Measurements from ENCODE around the gene CDC27. TPM values are rescaled to one million over a fixed set of nuclear protein-coding genes. Genes with fewer than 3 reads are reported as not detected.
"Not testable (repeated sequence)": the region's sequence is repeated elsewhere in the genome, so short reads cannot be mapped to it uniquely, and the experiment has no call there.

Gene CDC27
- total RNA-seq, 1 donor from 2014 or later = 76.6 TPM

DNA sequence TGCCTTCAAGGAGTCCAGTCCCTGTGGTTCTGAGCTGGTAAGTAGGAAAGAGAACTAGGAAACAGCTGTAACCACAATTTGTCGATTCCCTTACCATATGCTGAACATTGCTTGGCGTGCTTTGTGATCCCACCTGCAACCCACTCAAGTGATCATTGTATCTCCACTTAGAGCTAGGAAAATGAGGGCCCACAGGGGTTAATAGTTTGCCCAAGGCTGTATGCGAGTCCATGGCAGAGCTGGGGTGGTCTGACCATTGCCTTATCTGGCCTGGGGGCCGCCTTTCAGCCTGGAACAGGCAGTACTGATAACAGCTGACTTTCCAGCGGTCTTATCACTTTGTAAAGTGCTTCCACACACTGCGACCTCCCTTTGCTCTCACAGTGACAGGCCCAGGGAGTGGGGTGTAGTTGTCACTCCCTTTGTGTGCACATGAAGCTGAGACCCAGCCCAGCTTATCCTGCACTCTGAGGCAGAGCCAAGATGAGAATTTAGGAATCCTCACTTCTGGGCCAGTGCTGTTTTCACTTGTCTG lies 29.9 kb upstream of the CDC27 start:
- H3K4me3 ChIP-seq = no peak overlapping the region
- ATAC-seq (peak in 1 of 2 donors; percentile 13), DNase-seq (no peak)

DNA sequence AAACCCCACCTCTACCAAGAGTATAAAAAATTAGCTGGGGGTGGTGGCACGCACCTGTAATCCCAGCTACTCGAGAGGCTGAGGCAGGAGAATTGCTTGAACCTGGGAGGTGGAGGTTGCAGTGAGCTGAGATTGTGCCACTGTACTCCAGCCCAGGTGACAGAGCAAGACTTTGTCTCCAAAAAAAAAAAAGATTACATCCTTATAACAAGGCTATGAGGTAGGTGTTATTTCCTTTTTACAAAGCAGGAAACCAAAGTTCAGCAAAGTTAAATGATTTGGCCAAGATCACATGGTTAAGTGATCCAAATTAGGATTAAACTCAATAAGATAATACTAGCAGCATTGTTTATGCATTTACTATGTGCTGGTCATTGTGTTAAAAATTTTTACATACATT lies 28.2 kb upstream of the CDC27 start:
- H3K27me3 ChIP-seq (ENCODE audit: low read depth); DNase-seq; intact Hi-C loops (cut with DNase I); ATAC-seq; H3K4me1 ChIP-seq; H3K9me3 ChIP-seq; H3K4me3 ChIP-seq; H3K36me3 ChIP-seq; H3K27ac ChIP-seq: not testable (repeated sequence)

More for the DNA sequence above, 29.9 kb upstream of the CDC27 start:
- H3K27ac ChIP-seq = no peak overlapping the region
- peaks cover 7% of the 10 kb centered on the region for H3K4me1 ChIP-seq
- intact Hi-C loops (cut with DNase I) = no loop called here
- H3K36me3 ChIP-seq = no peaks in the 10 kb centered on the region
- H3K27me3 ChIP-seq (ENCODE audit: low read depth) = no peaks in the 10 kb centered on the region
- no peaks in the 10 kb centered on the region for H3K9me3 ChIP-seq
- TF ChIP-seq CTCF (IDR thresholded peaks at IDR 0.05) = no peak

DNA sequence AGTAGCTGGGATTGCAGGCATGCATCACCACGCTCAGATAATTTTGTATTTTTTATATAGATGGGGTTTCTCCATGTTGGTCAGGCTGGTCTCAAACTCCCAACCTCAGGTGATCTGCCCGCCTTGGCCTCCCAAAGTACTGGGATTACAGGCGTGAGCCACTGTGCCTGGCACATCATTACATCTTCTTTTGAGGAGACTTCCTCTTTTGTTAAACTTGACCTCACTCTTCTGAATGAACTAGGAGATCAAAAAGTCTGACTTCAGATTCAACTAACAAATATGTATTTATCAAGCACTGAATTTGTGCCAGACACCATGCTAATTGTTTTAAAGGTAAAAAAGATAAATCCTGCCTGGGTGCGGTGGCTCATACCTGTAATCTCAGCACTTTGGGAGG lies 27.7 kb upstream of the CDC27 start:
- H3K27ac ChIP-seq; intact Hi-C loops (cut with DNase I); H3K9me3 ChIP-seq; ATAC-seq; H3K4me1 ChIP-seq; DNase-seq; H3K36me3 ChIP-seq; H3K4me3 ChIP-seq; H3K27me3 ChIP-seq (ENCODE audit: low read depth): not testable (repeated sequence)

GRCh38 chr17:47214931-47215330 lies 25.8 kb upstream of the CDC27 start:
- intact Hi-C loops (cut with DNase I) = no loop called here
- no peak for DNase-seq
- H3K27me3 ChIP-seq (ENCODE audit: low read depth) = no peaks in the 10 kb centered on the region
- H3K36me3 ChIP-seq = no peaks in the 10 kb centered on the region
- no peak overlapping the region for H3K4me3 ChIP-seq
- no peaks in the 10 kb centered on the region for H3K9me3 ChIP-seq
- ATAC-seq = no peak
- H3K27ac ChIP-seq = no peak overlapping the region
- no peak for TF ChIP-seq CTCF (IDR thresholded peaks at IDR 0.05)
- no peaks in the 10 kb centered on the region for H3K4me1 ChIP-seq

GRCh38 chr17:47213540-47213939 lies 24.4 kb upstream of the CDC27 start:
- no peaks in the 10 kb centered on the region for H3K27me3 ChIP-seq (ENCODE audit: low read depth)
- intact Hi-C loops (cut with DNase I) = no loop called here
- no peak for ATAC-seq
- H3K9me3 ChIP-seq = no peaks in the 10 kb centered on the region
- H3K4me1 ChIP-seq = no peaks in the 10 kb centered on the region
- no peak for TF ChIP-seq CTCF (IDR thresholded peaks at IDR 0.05)
- H3K36me3 ChIP-seq = no peaks in the 10 kb centered on the region
- no peak overlapping the region for H3K4me3 ChIP-seq
- H3K27ac ChIP-seq = no peak overlapping the region
- no peak for DNase-seq

DNA sequence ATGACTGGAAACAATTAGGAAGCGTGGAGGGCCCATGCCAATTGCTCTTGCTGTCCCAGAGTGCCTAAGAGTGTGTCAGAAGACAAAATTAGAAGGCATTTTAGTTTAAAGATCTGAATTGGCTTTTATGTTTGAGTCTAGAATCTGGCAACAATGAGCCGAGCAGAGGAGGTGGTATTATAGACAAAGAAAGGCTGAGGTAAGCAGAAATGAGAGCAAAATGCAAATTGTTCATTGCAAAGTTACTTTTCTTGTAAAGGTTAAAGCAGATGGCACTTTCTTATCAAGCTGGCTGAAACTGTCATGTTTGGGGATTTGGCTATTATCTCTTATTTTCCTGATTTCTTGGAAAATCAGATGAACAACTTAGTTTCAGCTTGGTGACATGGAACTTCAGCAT lies 23.4 kb upstream of the CDC27 start:
- no peak for TF ChIP-seq CTCF (IDR thresholded peaks at IDR 0.05)
- Histone ChIP-seq H3K4me1 (no peaks in the 10 kb centered on the region), H3K36me3 (no peaks in the 10 kb centered on the region), H3K27ac (no peak overlapping the region), H3K9me3 (no peaks in the 10 kb centered on the region), H3K27me3 (ENCODE audit: low read depth) (no peaks in the 10 kb centered on the region), H3K4me3 (no peak overlapping the region)
- intact Hi-C loops (cut with DNase I) = no loop called here
- DNase-seq = no peak
- ATAC-seq = no peak

DNA sequence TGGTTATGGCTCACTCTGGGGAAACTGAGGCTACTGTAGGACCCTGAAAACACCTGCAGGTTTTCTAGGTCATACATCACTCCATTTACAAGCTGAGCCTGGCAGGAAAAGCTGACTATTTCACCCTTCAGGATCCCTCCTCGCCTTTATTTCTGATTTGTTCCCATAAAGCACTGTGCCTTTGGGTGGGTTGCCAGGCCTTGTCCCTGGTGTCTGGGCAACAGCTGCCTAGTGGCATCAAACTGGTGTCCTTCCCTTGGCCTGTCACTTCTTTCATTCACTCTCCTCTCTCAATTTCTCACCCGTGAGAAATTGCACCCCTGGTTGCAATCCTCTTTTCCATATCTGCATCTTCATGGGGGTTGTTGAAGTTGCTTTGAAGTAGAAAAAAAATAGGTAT lies 21.7 kb upstream of the CDC27 start:
- Histone ChIP-seq H3K4me3 (no peak overlapping the region), H3K4me1 (peaks cover 4% of the 10 kb centered on the region), H3K36me3 (no peaks in the 10 kb centered on the region), H3K27ac (no peak overlapping the region), H3K27me3 (ENCODE audit: low read depth) (no peaks in the 10 kb centered on the region), H3K9me3 (no peaks in the 10 kb centered on the region)
- TF ChIP-seq CTCF (IDR thresholded peaks at IDR 0.05) = no peak
- ATAC-seq (no peak), DNase-seq (no peak)
- intact Hi-C loops (cut with DNase I) = no loop called here
